ENCODE measurements around the gene DGKE.

The DGKE gene

GRCh38 chr17:56893503-56893902 lies 59.6 kb downstream of the DGKE start:
- no peak for DNase-seq

GRCh38 chr17:56894859-56895455 lies 61.0 kb downstream of the DGKE start:
- no peak for DNase-seq

- no peak for DNase-seq
Observed at GRCh38 chr17:56896217-56896967, 62.4 kb downstream of the DGKE start.

- no peak for DNase-seq
Observed at GRCh38 chr17:56896968-56897359, 63.0 kb downstream of the DGKE start.

GRCh38 chr17:56897646-56898424 lies 63.9 kb downstream of the DGKE start:
- no peak for DNase-seq

- DNase-seq, result no peak
Observed at GRCh38 chr17:56898874-56899273, 64.9 kb downstream of the DGKE start.

GRCh38 chr17:56899403-56899802 lies 65.5 kb downstream of the DGKE start:
- no peak for DNase-seq

GRCh38 chr17:56902348-56902747 lies 68.4 kb downstream of the DGKE start:
- DNase-seq, result no peak

- no peak for DNase-seq
Observed at GRCh38 chr17:56903560-56903959, 69.6 kb downstream of the DGKE start.

GRCh38 chr17:56908001-56908542 lies 74.1 kb downstream of the DGKE start:
- no peak for DNase-seq

GRCh38 chr17:56909742-56910508 lies 76.0 kb downstream of the DGKE start:
- no peak for DNase-seq

GRCh38 chr17:56910509-56911235 lies 76.7 kb downstream of the DGKE start:
- no peak for DNase-seq

GRCh38 chr17:56912105-56912999 lies 78.4 kb downstream of the DGKE start:
- DNase-seq, result no peak

- DNase-seq, result no peak
Observed at GRCh38 chr17:56913000-56913311, 79.0 kb downstream of the DGKE start.

GRCh38 chr17:56913353-56913866 lies 79.5 kb downstream of the DGKE start:
- peak; percentile 61 for DNase-seq

GRCh38 chr17:56913867-56914580 lies 80.1 kb downstream of the DGKE start, which contains the start of gene TRIM25:
Gene TRIM25 (minus strand): TSS chr17:56914049. CDS start chr17:56913988, 61 bp downstream.
- DNase-seq, result peak; percentile 91

GRCh38 chr17:56914581-56915273 lies 80.8 kb downstream of the DGKE start:
- no peak for DNase-seq

- no peak for DNase-seq
Observed at GRCh38 chr17:56917559-56918296, 83.8 kb downstream of the DGKE start.

GRCh38 chr17:56918916-56919315 lies 85.0 kb downstream of the DGKE start:
- DNase-seq, result no peak
